Chondrocyte (in vitro differentiated cells): ENCODE data around the gene LRRC10B. TPM values are rescaled to one million over a fixed set of nuclear protein-coding genes. Genes with fewer than 3 reads are reported as not detected.

ENCODE experiments used
- DNase-seq: peaks from one replicate; pipeline ENCODE4 v3.0.0; 2021; ENCODE audit warnings: mixed read lengths, low spot score
- H3K27ac Mint-ChIP-seq: one replicate; pipeline ENCODE4 v1.8.0; 2021; ENCODE audit warnings: mild to moderate bottlenecking, moderate library complexity, mixed read lengths; ENCODE audit not compliant: unreplicated experiment
- H3K27me3 Mint-ChIP-seq: 2 replicates; pipeline ENCODE4 v1.8.0; 2021; ENCODE audit warnings: low read depth, mixed read lengths
- H3K36me3 Mint-ChIP-seq: 2 replicates; pipeline ENCODE4 v1.8.0; 2021; ENCODE audit warnings: low read depth, mixed read lengths
- H3K4me1 Mint-ChIP-seq: 2 replicates; pipeline ENCODE4 v1.8.0; 2021; ENCODE audit warnings: low read depth, mild to moderate bottlenecking, mixed read lengths
- H3K4me3 Mint-ChIP-seq: one replicate; pipeline ENCODE4 v1.8.0; 2021; ENCODE audit warnings: mild to moderate bottlenecking, moderate library complexity, mixed read lengths; ENCODE audit not compliant: unreplicated experiment
- H3K9me3 Mint-ChIP-seq: 2 replicates; pipeline ENCODE4 v1.8.0; 2021; ENCODE audit warnings: low read depth, mixed read lengths
- CTCF ChIP-seq: fragments of 200-600 bp; sonication (generic); IDR thresholded peaks from 2 replicates; pipeline ENCODE4 v1.5.0; 2021; ENCODE audit warnings: antibody characterized with exemption, mild to moderate bottlenecking, moderate library complexity
- total RNA-seq: library from RNA; stranded (reverse); gene quantifications from 3 replicates; pipeline ENCODE4 v1.2.1, GENCODE V29; 2021

The LRRC10B gene
- total RNA-seq, 1 donor from 2014 or later, result 0.10 TPM

- Mint-ChIP-seq H3K36me3 (no peaks in the 10 kb centered on the region), H3K4me1 (peaks cover 9% of the 10 kb centered on the region), H3K4me3 (no peak overlapping the region), H3K27ac (no peak overlapping the region), H3K9me3 (no peaks in the 10 kb centered on the region), H3K27me3 (peaks cover 46% of the 10 kb centered on the region)
- DNase-seq, result no peak
- TF ChIP-seq CTCF, result no peak
Measured at GRCh38 chr11:61536676-61537270, 28.2 kb downstream of the LRRC10B start.

- H3K9me3 Mint-ChIP-seq, result no peaks in the 10 kb centered on the region
- H3K36me3 Mint-ChIP-seq, result no peaks in the 10 kb centered on the region
- peaks cover 11% of the 10 kb centered on the region for H3K4me1 Mint-ChIP-seq
- DNase-seq, result no peak
- H3K27ac Mint-ChIP-seq, result no peak overlapping the region
- peaks cover 48% of the 10 kb centered on the region for H3K27me3 Mint-ChIP-seq
- H3K4me3 Mint-ChIP-seq, result no peak overlapping the region
- TF ChIP-seq CTCF, result no peak
Measured at GRCh38 chr11:61537326-61537725, 28.8 kb downstream of the LRRC10B start.

GRCh38 chr11:61538636-61538961 lies 30.1 kb downstream of the LRRC10B start:
- Mint-ChIP-seq H3K27ac (no peak overlapping the region), H3K4me3 (no peak overlapping the region), H3K4me1 (peaks cover 11% of the 10 kb centered on the region), H3K36me3 (no peaks in the 10 kb centered on the region), H3K27me3 (peaks cover 44% of the 10 kb centered on the region), H3K9me3 (no peaks in the 10 kb centered on the region)
- TF ChIP-seq CTCF, result no peak
- no peak for DNase-seq

GRCh38 chr11:61539006-61539405 lies 30.5 kb downstream of the LRRC10B start:
- TF ChIP-seq CTCF, result no peak
- Mint-ChIP-seq H3K4me3 (no peak overlapping the region), H3K36me3 (no peaks in the 10 kb centered on the region), H3K27me3 (peaks cover 40% of the 10 kb centered on the region), H3K9me3 (no peaks in the 10 kb centered on the region), H3K27ac (no peak overlapping the region), H3K4me1 (peaks cover 11% of the 10 kb centered on the region)
- DNase-seq, result no peak

GRCh38 chr11:61539831-61540357 lies 31.3 kb downstream of the LRRC10B start:
- TF ChIP-seq CTCF, result no peak
- DNase-seq, result no peak
- Mint-ChIP-seq H3K4me3 (no peak overlapping the region), H3K27ac (no peak overlapping the region), H3K27me3 (peaks cover 32% of the 10 kb centered on the region), H3K9me3 (no peaks in the 10 kb centered on the region), H3K36me3 (no peaks in the 10 kb centered on the region), H3K4me1 (peaks cover 11% of the 10 kb centered on the region)
